Prostate gland (tissue), 2 donors: ENCODE data around the gene ARSI.

Experiments
- POLR2A ChIP-seq: fragments of 450-650 bp; IDR thresholded peaks from one replicate; pipeline ENCODE4 v1.6.1; 2016; ENCODE audit warnings: antibody characterized with exemption, mild to moderate bottlenecking
- POLR2AphosphoS5 ChIP-seq: sonication (generic); formaldehyde crosslinking; IDR thresholded peaks from one replicate; pipeline ENCODE4 v1.6.1; 2017; ENCODE audit warnings: antibody characterized with exemption
- TF ChIP-seq, protein P1 (sequence below), 4 experiments: fragments of 200-600 bp in 2 of 4; fragments of 450-650 bp in 2 of 4; sonication (generic) in 2 of 4; IDR thresholded peaks; 1 replicate in 3 of 4; 2 replicates in 1 of 4; pipeline ENCODE4 v1.5.1; 2016 to 2019; ENCODE audit warnings: antibody characterized with exemption in 4 of 4, mild to moderate bottlenecking in 2 of 4, moderate library complexity in 2 of 4

DNA sequence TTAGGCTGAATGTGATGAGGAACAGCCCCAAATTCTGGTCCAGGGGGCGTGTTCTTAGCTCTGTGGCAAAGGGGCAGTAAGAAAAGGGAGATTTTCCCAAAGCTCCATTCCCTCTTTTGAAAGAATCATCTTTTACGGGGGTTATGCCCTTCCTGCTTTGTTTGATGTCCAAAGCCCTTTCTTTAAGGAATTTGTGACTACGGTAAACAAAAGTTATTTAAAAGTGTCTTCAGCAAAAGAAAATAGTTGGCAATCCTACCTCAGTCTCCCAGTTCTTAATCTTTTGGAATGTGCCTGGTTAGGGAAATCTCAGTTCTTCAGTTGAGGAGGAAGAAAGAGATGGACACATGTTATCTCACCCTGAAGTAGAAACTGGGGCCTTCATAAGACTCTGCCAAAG lies 24.4 kb upstream of the ARSI start:
- no peak for TF ChIP-seq POLR2A
- TF ChIP-seq, protein P1, sequence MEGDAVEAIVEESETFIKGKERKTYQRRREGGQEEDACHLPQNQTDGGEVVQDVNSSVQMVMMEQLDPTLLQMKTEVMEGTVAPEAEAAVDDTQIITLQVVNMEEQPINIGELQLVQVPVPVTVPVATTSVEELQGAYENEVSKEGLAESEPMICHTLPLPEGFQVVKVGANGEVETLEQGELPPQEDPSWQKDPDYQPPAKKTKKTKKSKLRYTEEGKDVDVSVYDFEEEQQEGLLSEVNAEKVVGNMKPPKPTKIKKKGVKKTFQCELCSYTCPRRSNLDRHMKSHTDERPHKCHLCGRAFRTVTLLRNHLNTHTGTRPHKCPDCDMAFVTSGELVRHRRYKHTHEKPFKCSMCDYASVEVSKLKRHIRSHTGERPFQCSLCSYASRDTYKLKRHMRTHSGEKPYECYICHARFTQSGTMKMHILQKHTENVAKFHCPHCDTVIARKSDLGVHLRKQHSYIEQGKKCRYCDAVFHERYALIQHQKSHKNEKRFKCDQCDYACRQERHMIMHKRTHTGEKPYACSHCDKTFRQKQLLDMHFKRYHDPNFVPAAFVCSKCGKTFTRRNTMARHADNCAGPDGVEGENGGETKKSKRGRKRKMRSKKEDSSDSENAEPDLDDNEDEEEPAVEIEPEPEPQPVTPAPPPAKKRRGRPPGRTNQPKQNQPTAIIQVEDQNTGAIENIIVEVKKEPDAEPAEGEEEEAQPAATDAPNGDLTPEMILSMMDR (IDR thresholded peaks at IDR 0.05), result no peak
- TF ChIP-seq POLR2AphosphoS5, result no peak
